ENCODE measurements around the gene TMEM186.

DNA sequence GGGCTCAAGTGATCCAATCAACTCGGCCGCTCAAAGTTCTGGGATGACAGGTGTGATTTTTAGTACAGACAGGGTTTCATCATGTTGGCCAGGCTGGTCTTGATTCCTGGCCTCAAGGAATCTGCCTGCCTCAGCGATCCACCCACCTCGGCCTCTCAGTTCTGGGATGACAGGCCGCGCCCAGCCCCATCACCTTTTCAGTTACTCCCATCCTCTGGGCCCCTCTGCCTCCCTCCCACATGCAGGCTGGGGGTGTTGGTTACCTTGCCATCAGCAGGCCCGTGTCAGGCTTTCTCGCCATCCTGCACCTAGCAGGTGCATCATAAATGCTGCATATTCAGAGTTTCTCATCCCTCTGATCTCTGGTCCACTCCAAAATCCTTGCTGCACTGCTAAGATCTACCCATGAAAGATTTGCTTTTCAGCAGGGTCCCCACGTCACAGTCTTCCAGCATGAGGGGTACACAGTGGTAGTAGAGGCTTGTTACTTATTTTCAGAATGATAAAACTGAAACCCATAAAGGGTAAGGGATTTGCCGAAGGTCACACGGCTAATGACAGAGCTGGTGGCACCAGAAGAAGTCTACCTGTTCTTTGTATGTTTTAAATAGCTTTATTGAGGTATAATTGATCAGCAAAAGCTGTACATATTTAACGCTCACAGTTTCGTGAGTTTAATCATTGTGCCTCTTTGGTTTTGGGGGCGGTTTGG is 16.8 kb upstream of the TMEM186 start:
- TF ChIP-seq, protein P1, sequence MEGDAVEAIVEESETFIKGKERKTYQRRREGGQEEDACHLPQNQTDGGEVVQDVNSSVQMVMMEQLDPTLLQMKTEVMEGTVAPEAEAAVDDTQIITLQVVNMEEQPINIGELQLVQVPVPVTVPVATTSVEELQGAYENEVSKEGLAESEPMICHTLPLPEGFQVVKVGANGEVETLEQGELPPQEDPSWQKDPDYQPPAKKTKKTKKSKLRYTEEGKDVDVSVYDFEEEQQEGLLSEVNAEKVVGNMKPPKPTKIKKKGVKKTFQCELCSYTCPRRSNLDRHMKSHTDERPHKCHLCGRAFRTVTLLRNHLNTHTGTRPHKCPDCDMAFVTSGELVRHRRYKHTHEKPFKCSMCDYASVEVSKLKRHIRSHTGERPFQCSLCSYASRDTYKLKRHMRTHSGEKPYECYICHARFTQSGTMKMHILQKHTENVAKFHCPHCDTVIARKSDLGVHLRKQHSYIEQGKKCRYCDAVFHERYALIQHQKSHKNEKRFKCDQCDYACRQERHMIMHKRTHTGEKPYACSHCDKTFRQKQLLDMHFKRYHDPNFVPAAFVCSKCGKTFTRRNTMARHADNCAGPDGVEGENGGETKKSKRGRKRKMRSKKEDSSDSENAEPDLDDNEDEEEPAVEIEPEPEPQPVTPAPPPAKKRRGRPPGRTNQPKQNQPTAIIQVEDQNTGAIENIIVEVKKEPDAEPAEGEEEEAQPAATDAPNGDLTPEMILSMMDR (IDR thresholded peaks at IDR 0.05) = no peak
- TF ChIP-seq POLR2AphosphoS5 (IDR thresholded peaks at IDR 0.05) = no peak
- TF ChIP-seq EP300 (IDR thresholded peaks at IDR 0.05) = no peak

All from gastroesophageal sphincter (tissue), 3 donors.